ENCODE measurements around the gene FLYWCH2.

FLYWCH2 gene

GRCh38 chr16:2854700-2855309, 28.2 kb upstream of the FLYWCH2 start:
- no peak for DNase-seq (ENCODE audit: low spot score)

GRCh38 chr16:2855536-2855935, 27.5 kb upstream of the FLYWCH2 start:
- DNase-seq (ENCODE audit: low spot score): no peak

- DNase-seq (ENCODE audit: low spot score): no peak
Measured at GRCh38 chr16:2856061-2856670, 26.8 kb upstream of the FLYWCH2 start.

GRCh38 chr16:2856686-2857450, 26.1 kb upstream of the FLYWCH2 start:
- DNase-seq (ENCODE audit: low spot score): no peak

GRCh38 chr16:2857451-2858244, 25.4 kb upstream of the FLYWCH2 start, which contains the start of gene PRSS22:
TSS of gene PRSS22 (minus strand) at chr16:2858170. CDS start at chr16:2858104, 66 bp downstream.
- no peak for DNase-seq (ENCODE audit: low spot score)

- no peak for DNase-seq (ENCODE audit: low spot score)
Measured at GRCh38 chr16:2858245-2859025, 24.6 kb upstream of the FLYWCH2 start.

GRCh38 chr16:2859686-2860265, 23.2 kb upstream of the FLYWCH2 start:
- no peak for DNase-seq (ENCODE audit: low spot score)

- no peak for DNase-seq (ENCODE audit: low spot score)
Measured at GRCh38 chr16:2860826-2861567, 22.0 kb upstream of the FLYWCH2 start.

- no peak for DNase-seq (ENCODE audit: low spot score)
Measured at GRCh38 chr16:2865651-2866050, 17.4 kb upstream of the FLYWCH2 start.

GRCh38 chr16:2866431-2866830, 16.6 kb upstream of the FLYWCH2 start:
- DNase-seq (ENCODE audit: low spot score): no peak

GRCh38 chr16:2867661-2867986, 15.4 kb upstream of the FLYWCH2 start:
- no peak for DNase-seq (ENCODE audit: low spot score)

GRCh38 chr16:2867987-2868789, 14.8 kb upstream of the FLYWCH2 start:
- peak; percentile 90 for DNase-seq (ENCODE audit: low spot score)

GRCh38 chr16:2871926-2872325, 11.1 kb upstream of the FLYWCH2 start:
- DNase-seq (ENCODE audit: low spot score): no peak

GRCh38 chr16:2874032-2874911, 8.7 kb upstream of the FLYWCH2 start:
- no peak for DNase-seq (ENCODE audit: low spot score)

- DNase-seq (ENCODE audit: low spot score): peak; percentile 75
Measured at GRCh38 chr16:2874912-2875362, 8.1 kb upstream of the FLYWCH2 start.

- DNase-seq (ENCODE audit: low spot score): no peak
Measured at GRCh38 chr16:2879854-2880508, 3.0 kb upstream of the FLYWCH2 start.

GRCh38 chr16:2881783-2882649, 999 bp upstream of the FLYWCH2 start:
- DNase-seq (ENCODE audit: low spot score): peak; percentile 21

All from putamen (tissue), 1 donor.